ENCODE results near the gene FMO2.

The FMO2 gene

GRCh38 chr1:171160211-171160610 lies 24.9 kb upstream of the FMO2 start:
- Mint-ChIP-seq H3K27ac (no peak overlapping the region), H3K36me3 (ENCODE audit: low read depth) (no peaks in the 10 kb centered on the region), H3K9me3 (peaks cover 7% of the 10 kb centered on the region), H3K27me3 (peaks cover 2% of the 10 kb centered on the region), H3K4me3 (no peak overlapping the region), H3K4me1 (ENCODE audit: low read depth) (no peaks in the 10 kb centered on the region)
- intact Hi-C loops (cut with micrococcal nuclease), result no loop called here

- Mint-ChIP-seq H3K36me3 (ENCODE audit: low read depth) (no peaks in the 10 kb centered on the region), H3K9me3 (peaks cover 7% of the 10 kb centered on the region), H3K27ac (no peak overlapping the region), H3K27me3 (peaks cover 2% of the 10 kb centered on the region), H3K4me3 (no peak overlapping the region), H3K4me1 (ENCODE audit: low read depth) (no peaks in the 10 kb centered on the region)
- intact Hi-C loops (cut with micrococcal nuclease), result no loop called here
Measured at GRCh38 chr1:171160639-171161354, 24.3 kb upstream of the FMO2 start.

- Mint-ChIP-seq H3K4me1 (ENCODE audit: low read depth) (no peaks in the 10 kb centered on the region), H3K27me3 (peaks cover 2% of the 10 kb centered on the region), H3K4me3 (no peak overlapping the region), H3K9me3 (peaks cover 7% of the 10 kb centered on the region), H3K27ac (no peak overlapping the region), H3K36me3 (ENCODE audit: low read depth) (no peaks in the 10 kb centered on the region)
- intact Hi-C loops (cut with micrococcal nuclease), result no loop called here
Measured at GRCh38 chr1:171161431-171161830, 23.7 kb upstream of the FMO2 start.

GRCh38 chr1:171166361-171166760 lies 18.7 kb upstream of the FMO2 start:
- Mint-ChIP-seq H3K4me1 (ENCODE audit: low read depth) (no peaks in the 10 kb centered on the region), H3K27me3 (no peaks in the 10 kb centered on the region), H3K9me3 (peaks cover 9% of the 10 kb centered on the region), H3K27ac (no peak overlapping the region), H3K4me3 (no peak overlapping the region), H3K36me3 (ENCODE audit: low read depth) (no peaks in the 10 kb centered on the region)
- intact Hi-C loops (cut with micrococcal nuclease), result no loop called here

- no peak overlapping the region for H3K4me3 Mint-ChIP-seq
- H3K4me1 Mint-ChIP-seq (ENCODE audit: low read depth), result no peaks in the 10 kb centered on the region
- H3K36me3 Mint-ChIP-seq (ENCODE audit: low read depth), result no peaks in the 10 kb centered on the region
- intact Hi-C loops (cut with micrococcal nuclease), result no loop called here
- H3K27me3 Mint-ChIP-seq, result no peaks in the 10 kb centered on the region
- H3K9me3 Mint-ChIP-seq, result peaks cover 9% of the 10 kb centered on the region
- no peak overlapping the region for H3K27ac Mint-ChIP-seq
Measured at GRCh38 chr1:171167785-171168184, 17.3 kb upstream of the FMO2 start.

GRCh38 chr1:171172471-171172870 lies 12.6 kb upstream of the FMO2 start:
- peaks cover 9% of the 10 kb centered on the region for H3K9me3 Mint-ChIP-seq
- H3K27ac Mint-ChIP-seq, result no peak overlapping the region
- no peak overlapping the region for H3K4me3 Mint-ChIP-seq
- H3K36me3 Mint-ChIP-seq (ENCODE audit: low read depth), result no peaks in the 10 kb centered on the region
- no peaks in the 10 kb centered on the region for H3K4me1 Mint-ChIP-seq (ENCODE audit: low read depth)
- peaks cover 4% of the 10 kb centered on the region for H3K27me3 Mint-ChIP-seq
- intact Hi-C loops (cut with micrococcal nuclease), result no loop called here

- Mint-ChIP-seq H3K9me3 (peaks cover 9% of the 10 kb centered on the region), H3K27ac (no peak overlapping the region), H3K27me3 (peaks cover 4% of the 10 kb centered on the region), H3K36me3 (ENCODE audit: low read depth) (no peaks in the 10 kb centered on the region), H3K4me1 (ENCODE audit: low read depth) (no peaks in the 10 kb centered on the region), H3K4me3 (no peak overlapping the region)
- intact Hi-C loops (cut with micrococcal nuclease), result no loop called here
Measured at GRCh38 chr1:171173069-171173468, 12.0 kb upstream of the FMO2 start.

GRCh38 chr1:171174560-171175294 lies 10.4 kb upstream of the FMO2 start:
- no peaks in the 10 kb centered on the region for H3K4me1 Mint-ChIP-seq (ENCODE audit: low read depth)
- no peaks in the 10 kb centered on the region for H3K9me3 Mint-ChIP-seq
- peaks cover 4% of the 10 kb centered on the region for H3K27me3 Mint-ChIP-seq
- no peak overlapping the region for H3K27ac Mint-ChIP-seq
- H3K36me3 Mint-ChIP-seq (ENCODE audit: low read depth), result no peaks in the 10 kb centered on the region
- intact Hi-C loops (cut with micrococcal nuclease), result no loop called here
- no peak overlapping the region for H3K4me3 Mint-ChIP-seq

GRCh38 chr1:171177261-171177660 lies 7.8 kb upstream of the FMO2 start:
- no peak overlapping the region for H3K27ac Mint-ChIP-seq
- no peak overlapping the region for H3K4me3 Mint-ChIP-seq
- H3K27me3 Mint-ChIP-seq, result peaks cover 4% of the 10 kb centered on the region
- H3K9me3 Mint-ChIP-seq, result no peaks in the 10 kb centered on the region
- H3K4me1 Mint-ChIP-seq (ENCODE audit: low read depth), result no peaks in the 10 kb centered on the region
- intact Hi-C loops (cut with micrococcal nuclease), result no loop called here
- H3K36me3 Mint-ChIP-seq (ENCODE audit: low read depth), result no peaks in the 10 kb centered on the region

GRCh38 chr1:171179318-171180227 lies 5.5 kb upstream of the FMO2 start:
- Mint-ChIP-seq H3K4me1 (ENCODE audit: low read depth) (no peaks in the 10 kb centered on the region), H3K9me3 (no peaks in the 10 kb centered on the region), H3K4me3 (no peak overlapping the region), H3K27me3 (peaks cover 4% of the 10 kb centered on the region), H3K36me3 (ENCODE audit: low read depth) (no peaks in the 10 kb centered on the region), H3K27ac (no peak overlapping the region)
- intact Hi-C loops (cut with micrococcal nuclease), result no loop called here

- no peaks in the 10 kb centered on the region for H3K9me3 Mint-ChIP-seq
Measured at GRCh38 chr1:171180670-171181069, 4.4 kb upstream of the FMO2 start.

GRCh38 chr1:171188388-171189266 lies 3.5 kb downstream of the FMO2 start:
- Mint-ChIP-seq H3K27me3 (no peaks in the 10 kb centered on the region), H3K4me1 (ENCODE audit: low read depth) (no peaks in the 10 kb centered on the region), H3K9me3 (no peaks in the 10 kb centered on the region), H3K27ac (no peak overlapping the region), H3K36me3 (ENCODE audit: low read depth) (no peaks in the 10 kb centered on the region), H3K4me3 (no peak overlapping the region)
- intact Hi-C loops (cut with micrococcal nuclease), result loop anchor here (5.0 kb wide), 1 partner anchor 1261 kb away; no protein-coding TSS in a partner anchor

More at GRCh38 chr1:171180670-171181069, 4.4 kb upstream of the FMO2 start:
- no peaks in the 10 kb centered on the region for H3K4me1 Mint-ChIP-seq (ENCODE audit: low read depth)
- intact Hi-C loops (cut with micrococcal nuclease), result no loop called here
- H3K4me3 Mint-ChIP-seq, result no peak overlapping the region
- peaks cover 4% of the 10 kb centered on the region for H3K27me3 Mint-ChIP-seq
- H3K36me3 Mint-ChIP-seq (ENCODE audit: low read depth), result no peaks in the 10 kb centered on the region
- no peak overlapping the region for H3K27ac Mint-ChIP-seq

- Mint-ChIP-seq H3K4me3 (no peak overlapping the region), H3K27me3 (no peaks in the 10 kb centered on the region), H3K36me3 (ENCODE audit: low read depth) (no peaks in the 10 kb centered on the region), H3K4me1 (ENCODE audit: low read depth) (no peaks in the 10 kb centered on the region), H3K27ac (no peak overlapping the region), H3K9me3 (no peaks in the 10 kb centered on the region)
- intact Hi-C loops (cut with micrococcal nuclease), result no loop called here
Measured at GRCh38 chr1:171191992-171192391, 6.9 kb downstream of the FMO2 start.

Data from dendritic cell treated with granulocyte-macrophage colony-stimulating factor and Interleukin-4, amounts not matched to agents 40 ng/mL and 50 ng/mL, for 4 days (primary cell).